ENCODE results near the gene XRCC5.
"Not testable (repeated sequence)": the region's sequence is repeated elsewhere in the genome, so short reads cannot be mapped to it uniquely, and the experiment has no call there.

Gene XRCC5

DNA sequence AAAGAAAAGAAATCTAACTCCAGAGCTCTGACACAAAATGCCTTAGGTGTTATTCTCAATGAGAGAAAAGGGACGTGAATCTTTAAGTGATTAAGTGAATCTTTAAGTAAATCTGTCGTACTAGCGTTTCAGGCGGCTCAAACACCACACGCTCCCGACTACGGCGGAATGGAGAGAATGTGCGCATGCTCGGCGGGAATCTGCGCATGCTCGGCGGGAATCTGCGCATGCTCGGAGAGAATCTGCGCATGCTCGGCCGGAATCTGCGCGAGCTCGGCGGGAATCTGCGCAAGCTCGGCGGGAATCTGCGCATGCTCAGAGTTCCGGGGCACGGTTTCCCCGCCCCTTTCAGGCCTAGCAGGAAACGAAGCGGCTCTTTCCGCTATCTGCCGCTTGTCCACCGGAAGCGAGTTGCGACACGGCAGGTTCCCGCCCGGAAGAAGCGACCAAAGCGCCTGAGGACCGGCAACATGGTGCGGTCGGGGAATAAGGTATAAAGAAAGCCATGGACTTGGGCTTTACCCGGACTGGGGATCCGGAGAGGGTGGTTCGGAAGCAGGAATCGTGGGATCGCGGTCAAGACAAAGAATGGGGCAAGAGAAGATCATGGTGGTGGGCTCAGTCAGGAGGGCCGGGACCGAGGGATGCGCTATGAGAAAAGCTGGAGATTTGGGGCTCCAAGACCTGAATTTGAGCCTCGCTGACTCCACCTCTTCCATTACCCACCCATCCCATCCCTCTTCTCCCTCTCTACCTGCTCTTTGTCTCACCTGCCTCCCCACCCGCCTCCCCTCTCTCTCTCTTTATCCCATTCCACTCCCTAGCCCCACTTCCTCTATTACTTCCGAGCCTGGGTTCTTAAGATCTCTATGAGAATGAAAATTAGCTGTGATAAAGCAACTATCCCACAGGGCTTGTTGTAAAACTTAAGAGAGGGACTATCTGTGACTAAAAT lies at the start of gene XRCC5:
Gene XRCC5, plus strand, starts transcription at position 382 of the 955 bp plus-strand sequence. Its CDS starts 89 bp downstream, at position 471.
- peak; percentile 97 for DNase-seq

GRCh38 chr2:216064014-216064630 lies 45.0 kb upstream of the XRCC5 start:
- DNase-seq: no peak

DNA sequence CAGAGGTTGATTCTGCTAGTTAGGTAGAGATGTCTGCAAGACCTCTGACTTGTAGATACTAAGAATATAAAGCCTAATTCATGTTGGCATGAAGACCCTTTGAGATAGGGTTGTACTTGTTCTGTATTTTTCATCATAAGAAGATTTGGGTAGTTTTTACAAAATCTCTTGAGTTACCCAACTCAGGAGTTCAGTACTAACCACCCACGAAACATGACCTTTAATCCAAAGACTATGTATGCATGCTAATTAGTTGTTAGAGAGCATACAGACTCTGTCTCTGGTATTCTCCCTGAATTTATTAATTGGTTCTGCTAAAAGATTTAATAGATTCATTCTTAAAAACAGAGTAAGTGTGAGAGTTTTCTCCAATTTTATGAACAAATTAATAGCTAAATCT lies 44.5 kb upstream of the XRCC5 start:
- no peak for DNase-seq

- no peak for DNase-seq
Measured at GRCh38 chr2:216066230-216066629, 42.9 kb upstream of the XRCC5 start.

DNA sequence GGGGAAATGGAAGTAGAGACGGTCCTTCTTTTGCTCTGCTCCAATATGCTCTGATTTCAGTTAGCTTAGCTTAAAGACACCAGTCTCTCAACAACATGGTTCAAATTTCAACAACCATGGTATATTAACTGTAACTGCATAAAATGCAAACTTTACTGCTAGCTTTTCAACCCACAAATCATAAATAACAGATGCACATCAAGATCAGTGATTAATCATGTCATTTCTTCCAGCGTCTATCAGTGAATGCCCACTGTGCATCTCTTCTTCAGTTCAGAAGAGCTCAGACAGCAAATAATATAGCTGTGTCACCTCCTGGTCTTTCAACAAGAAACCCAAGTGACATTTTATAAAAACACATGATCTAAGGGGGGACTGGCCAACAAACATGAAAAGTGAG lies 40.1 kb upstream of the XRCC5 start:
- DNase-seq: no peak

DNA sequence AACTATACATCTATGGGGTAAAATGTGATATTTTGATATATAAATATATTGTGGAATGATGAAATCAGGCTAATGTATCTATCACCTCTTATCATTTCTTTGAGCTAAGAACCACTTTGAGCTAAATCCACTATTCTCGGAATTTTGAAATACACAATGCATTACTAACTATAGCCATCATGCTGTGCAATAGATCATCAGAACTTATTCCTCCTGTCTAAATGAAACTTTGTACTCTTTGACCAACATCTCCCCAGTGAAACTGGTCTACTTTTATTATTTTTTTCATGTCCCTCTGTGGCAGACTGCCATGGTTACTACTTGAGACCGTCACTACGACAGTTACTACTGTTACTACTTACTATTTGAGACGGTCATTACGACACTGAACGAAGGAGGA lies 39.0 kb upstream of the XRCC5 start:
- DNase-seq: no peak

DNA sequence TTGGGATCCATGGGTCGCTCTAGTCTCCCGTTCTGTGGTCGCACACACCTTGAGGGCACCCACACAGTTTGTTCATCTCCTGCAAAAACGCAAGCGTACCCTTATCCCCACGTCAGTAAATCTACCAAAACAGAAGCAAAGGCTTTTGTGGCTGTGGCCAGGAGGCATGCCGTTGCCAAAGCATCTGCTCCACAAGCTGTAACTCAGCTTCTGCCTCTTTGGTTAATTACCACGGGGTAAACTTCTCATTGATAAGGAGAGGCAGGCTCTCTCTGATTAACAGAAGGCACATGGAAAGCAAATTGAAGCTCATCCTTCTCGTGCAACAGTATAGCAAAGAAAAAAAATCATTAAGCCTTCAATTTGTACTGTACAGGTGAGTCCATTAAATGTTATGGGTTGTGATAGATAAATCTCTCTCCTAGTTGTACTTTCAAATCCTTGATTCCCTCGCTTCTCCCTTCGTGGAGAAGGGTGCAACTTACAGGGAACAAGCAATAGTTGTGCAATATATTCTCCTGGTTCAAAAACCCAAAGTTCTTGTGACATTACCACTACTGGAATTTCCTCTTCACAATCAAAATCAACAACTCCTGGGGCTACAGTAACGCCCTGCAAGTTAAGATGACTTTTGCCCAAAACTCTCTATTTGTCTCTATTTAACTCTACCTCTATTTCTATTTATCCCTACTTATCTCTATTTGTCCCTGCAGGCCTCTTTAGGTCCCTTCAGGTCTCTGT lies 37.9 kb upstream of the XRCC5 start:
- DNase-seq: peak; percentile 33

DNA sequence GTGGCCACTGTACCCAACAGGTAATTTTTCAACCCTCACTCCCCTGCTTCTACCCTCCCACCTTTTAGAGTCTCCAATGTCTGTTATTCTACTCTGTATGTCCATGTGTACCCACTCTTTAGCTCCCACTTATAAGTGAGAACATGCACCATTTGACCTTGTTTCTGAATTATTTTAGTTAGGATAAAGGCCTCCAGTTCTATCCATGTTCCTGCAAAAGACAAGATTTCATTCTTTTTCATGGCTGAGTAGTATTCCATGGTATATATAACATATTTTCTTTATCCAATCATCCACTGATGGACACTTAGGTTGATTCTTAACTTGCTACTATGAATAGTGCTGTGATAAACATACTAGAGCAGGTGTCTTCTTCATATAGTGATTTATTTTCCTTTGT lies 36.7 kb upstream of the XRCC5 start:
- DNase-seq: no peak

DNA sequence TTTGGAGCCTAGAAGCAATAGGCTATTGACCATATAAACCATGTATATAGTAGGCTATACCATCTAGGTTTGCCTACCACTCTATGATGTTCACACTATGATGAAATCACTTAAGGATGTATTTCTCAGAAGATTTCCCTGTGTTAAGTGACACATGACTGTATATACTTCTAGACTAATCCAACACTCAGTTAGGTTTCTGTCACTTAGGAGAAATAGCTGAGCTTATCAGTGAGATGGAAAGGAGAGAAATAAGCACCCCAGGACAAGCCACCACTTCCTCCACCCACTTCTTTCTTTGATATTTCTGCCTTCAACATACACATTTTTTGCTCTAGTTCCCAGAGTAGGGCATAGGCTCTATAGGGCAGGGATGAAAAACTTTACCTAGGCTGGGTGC lies 35.4 kb upstream of the XRCC5 start:
- peak; percentile 27 for DNase-seq

DNA sequence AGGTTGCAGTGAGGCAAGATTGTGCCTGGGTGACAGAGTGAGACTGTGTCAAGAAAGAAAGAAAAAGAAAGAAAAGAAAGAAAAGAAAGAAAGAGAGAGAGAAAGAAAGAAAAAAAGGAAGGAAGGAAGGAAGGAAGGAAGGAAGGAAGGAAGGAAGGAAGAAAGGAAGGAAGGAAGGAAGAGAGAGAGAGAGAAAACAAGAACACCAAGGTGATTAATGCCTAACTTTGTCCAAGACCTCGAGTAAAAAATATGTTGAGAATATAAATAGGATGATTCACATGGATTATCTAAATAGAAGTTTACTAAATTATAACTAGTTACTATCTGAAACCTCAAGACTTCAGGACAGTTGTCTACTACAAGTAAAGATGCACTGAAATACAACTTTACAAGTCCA lies 34.8 kb upstream of the XRCC5 start:
- DNase-seq: no peak

DNA sequence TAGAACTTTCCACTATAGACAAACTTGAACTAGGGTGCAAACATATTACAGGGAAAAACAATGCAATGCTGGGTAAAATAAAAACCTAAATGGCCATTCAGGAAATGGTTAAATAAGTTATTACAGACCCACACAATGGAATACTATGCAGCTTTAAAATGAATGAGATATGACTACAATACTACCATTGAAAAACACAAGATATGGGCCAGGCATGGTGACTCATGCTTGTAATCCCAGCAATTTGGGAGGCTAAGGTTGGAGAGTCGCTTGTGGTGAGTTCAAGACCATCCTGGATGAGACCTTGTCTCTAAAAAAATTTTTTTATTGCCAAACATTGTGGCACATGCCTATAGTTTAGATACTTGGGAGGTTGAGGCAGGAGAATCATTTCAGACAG lies 34.4 kb upstream of the XRCC5 start:
- no peak for DNase-seq

GRCh38 chr2:216075510-216076485 lies 33.4 kb upstream of the XRCC5 start:
- DNase-seq: no peak

DNA sequence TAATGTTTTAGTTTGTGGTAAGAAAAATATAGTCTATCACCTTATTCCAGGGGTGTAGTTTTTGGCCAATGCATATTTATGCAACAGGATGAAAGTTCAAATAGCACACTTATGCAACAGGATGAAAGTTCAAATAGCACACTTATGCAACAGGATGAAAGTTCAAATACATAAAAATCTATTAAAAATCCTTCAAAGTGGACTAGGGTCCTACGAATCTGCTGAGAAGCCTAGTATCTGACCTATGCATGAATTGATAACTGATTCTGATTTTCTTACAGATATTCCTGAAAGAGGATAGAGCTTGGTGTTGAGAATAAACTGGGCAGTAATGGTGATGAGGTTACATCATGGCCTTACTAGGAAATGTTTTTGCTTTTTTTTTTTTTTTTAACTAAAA lies 30.4 kb upstream of the XRCC5 start:
- DNase-seq: no peak

GRCh38 chr2:216080048-216080447 lies 29.1 kb upstream of the XRCC5 start:
- not testable (repeated sequence) for DNase-seq

DNA sequence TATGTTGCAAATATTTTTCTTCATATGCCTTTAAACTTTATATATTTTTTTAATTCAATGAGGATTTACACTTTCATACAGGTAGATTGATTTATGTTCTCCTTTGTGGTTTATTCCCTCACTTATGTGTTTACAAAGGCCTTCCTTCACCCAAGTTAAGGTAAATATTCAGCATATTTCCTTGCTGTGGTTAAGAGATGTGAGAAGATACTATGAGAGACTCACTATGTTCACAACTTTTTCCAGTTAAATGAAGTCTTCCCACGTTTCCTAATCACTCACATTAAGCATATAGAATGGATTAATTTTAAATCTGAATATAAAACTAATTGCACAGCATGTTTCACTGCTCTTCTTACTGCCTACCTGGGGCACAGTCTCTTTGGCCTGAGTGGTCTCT lies 28.1 kb upstream of the XRCC5 start:
- no peak for DNase-seq

DNA sequence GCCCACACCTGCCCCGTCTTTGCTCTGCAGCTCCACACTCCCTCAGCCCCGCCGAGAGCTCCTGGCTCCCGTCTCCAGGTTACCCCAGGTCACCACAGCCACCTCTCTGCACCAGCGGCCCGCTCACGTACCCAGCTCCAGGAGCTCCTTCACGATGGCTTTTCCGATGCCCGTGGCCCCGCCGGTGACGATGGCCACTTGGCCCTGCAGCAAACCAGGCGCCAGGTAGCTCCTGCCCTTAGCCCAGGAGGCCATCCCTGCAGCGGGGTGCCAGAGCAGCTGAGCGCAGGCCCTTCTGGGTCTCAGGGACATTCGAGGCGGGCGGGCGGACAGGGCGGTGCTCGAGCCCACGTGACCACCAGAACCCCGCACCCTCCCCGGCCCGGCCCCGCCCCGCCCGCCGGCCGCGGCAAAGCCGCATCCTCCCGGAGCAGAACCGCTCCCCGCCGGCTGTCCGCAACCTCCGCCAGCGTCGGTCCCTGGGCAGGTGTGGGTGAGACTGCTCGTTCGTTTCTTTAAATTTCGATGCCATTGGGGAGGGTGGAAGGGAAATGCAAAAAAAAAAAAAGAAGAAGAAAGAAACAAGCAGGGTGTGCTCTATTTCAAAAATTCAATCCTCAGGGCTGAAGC lies 27.5 kb upstream of the XRCC5 start, which contains the start of the genes PECR and TMEM169:
Gene PECR, minus strand, starts transcription at position 323 of the 630 bp plus-strand sequence. Its CDS starts 68 bp downstream, at position 255.
Gene TMEM169, plus strand, starts transcription at position 433 of the 630 bp plus-strand sequence. CDS start 14,045 bp downstream, outside the sequence.
- peak; percentile 74 for DNase-seq

DNA sequence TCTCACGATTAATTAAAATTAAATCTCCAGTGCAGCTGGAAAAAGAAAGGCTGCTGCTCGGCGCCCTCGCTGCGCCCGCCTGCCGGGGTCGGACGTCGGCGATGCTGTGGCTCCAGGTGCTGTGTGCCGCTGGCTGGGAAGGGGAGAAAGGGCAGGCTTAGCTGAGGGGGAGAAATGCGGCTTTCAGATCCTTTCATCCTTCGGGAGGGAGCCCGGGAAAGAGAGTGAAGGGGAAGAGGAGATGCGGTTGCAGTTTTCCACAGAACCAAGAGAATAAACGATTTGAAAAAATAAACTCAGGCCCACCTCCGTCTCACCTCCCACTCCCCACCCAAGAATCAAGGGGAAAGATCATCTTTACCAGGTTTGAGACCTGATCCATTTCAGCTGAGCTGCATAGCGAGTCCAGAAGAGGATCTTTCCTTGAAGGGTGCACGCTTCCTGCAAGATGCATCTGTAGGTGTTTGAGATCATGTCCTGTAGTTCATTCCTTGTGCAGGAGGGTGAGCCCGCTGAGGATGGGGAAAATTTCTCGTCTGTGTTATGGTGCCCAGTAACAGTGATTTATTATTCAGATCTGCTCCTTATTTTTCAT lies 26.9 kb upstream of the XRCC5 start:
- DNase-seq: no peak

DNA sequence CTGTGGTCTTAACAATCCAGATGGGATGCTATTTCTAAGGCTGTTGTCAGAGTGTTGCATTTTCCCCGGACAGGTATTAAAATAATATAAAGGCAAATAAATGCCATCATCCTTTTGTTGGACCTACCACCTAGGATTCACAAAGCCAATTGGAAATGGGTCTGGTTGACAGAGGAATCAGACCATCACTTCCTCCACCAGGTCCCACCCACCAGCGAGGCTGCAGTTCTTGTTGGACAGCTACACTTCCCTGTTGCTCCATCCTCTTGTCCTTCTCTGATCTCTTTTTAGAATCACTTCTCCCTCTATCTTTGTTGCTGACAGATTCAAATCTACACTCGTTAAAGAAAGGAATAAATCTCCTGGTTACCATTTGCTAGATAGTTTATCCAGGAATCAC lies 26.3 kb upstream of the XRCC5 start:
- DNase-seq: no peak

- DNase-seq: no peak
Measured at GRCh38 chr2:216083464-216084281, 25.5 kb upstream of the XRCC5 start.

DNA sequence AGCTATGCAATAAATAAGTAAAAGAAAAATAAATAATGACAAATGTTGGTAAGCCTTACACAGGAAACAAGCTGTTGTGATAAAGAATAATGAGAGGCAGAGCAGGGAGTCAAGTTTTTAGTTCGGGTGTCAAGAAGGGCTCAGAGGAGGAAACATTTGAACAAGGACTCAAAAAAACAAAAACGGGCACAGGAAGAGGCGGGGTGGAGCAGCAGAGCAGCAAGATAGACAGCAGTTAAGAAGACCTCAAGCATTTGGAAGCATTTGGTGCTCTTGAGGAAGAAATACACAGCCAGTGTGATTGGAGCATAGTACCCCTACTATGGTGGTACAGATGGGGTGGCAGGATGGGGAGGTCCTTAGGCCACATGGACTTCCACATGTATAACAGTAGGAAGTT lies 24.6 kb upstream of the XRCC5 start:
- DNase-seq: peak; percentile 50
